ENCODE results near the gene MTERF1.

MTERF1 gene

GRCh38 chr7:91916051-91916440 is 35.5 kb upstream of the MTERF1 start:
- Histone ChIP-seq H3K27ac (peak overlapping the region; percentile 18), H3K27me3 (replicated peaks) (no peaks in the 10 kb centered on the region), H3K4me3 (ENCODE audit: low read depth, low read length) (no peak overlapping the region), H3K36me3 (replicated peaks) (no peaks in the 10 kb centered on the region)
- no peak for TF ChIP-seq CTCF (IDR thresholded peaks at IDR 0.05; ENCODE audit: low read depth, low read length, missing control alignments)
- in situ Hi-C loops (cut with HindIII; ENCODE audit: low pct_ligation_motif_present, low sequenced_read_pairs), result no loop called here
- no peak for DNase-seq

- Histone ChIP-seq H3K36me3 (replicated peaks) (no peaks in the 10 kb centered on the region), H3K27ac (peak overlapping the region; percentile 18), H3K4me3 (ENCODE audit: low read depth, low read length) (no peak overlapping the region), H3K27me3 (replicated peaks) (no peaks in the 10 kb centered on the region)
- in situ Hi-C loops (cut with HindIII; ENCODE audit: low pct_ligation_motif_present, low sequenced_read_pairs), result no loop called here
- peak; percentile 33 for DNase-seq
- TF ChIP-seq CTCF (IDR thresholded peaks at IDR 0.05; ENCODE audit: low read depth, low read length, missing control alignments), result no peak
These were observed 35.0 kb upstream of the MTERF1 start for GRCh38 chr7:91915401-91916050.

GRCh38 chr7:91913612-91914011 is 33.1 kb upstream of the MTERF1 start:
- in situ Hi-C loops (cut with HindIII; ENCODE audit: low pct_ligation_motif_present, low sequenced_read_pairs), result no loop called here
- no peak for TF ChIP-seq CTCF (IDR thresholded peaks at IDR 0.05; ENCODE audit: low read depth, low read length, missing control alignments)
- H3K4me3 ChIP-seq (ENCODE audit: low read depth, low read length), result no peak overlapping the region
- no peaks in the 10 kb centered on the region for H3K36me3 ChIP-seq (replicated peaks)
- H3K27ac ChIP-seq, result peak overlapping the region; percentile 47
- peak; percentile 82 for DNase-seq
- H3K27me3 ChIP-seq (replicated peaks), result no peaks in the 10 kb centered on the region

- Histone ChIP-seq H3K27ac (peak overlapping the region; percentile 47), H3K36me3 (replicated peaks) (no peaks in the 10 kb centered on the region), H3K27me3 (replicated peaks) (no peaks in the 10 kb centered on the region), H3K4me3 (ENCODE audit: low read depth, low read length) (no peak overlapping the region)
- DNase-seq, result no peak
- in situ Hi-C loops (cut with HindIII; ENCODE audit: low pct_ligation_motif_present, low sequenced_read_pairs), result no loop called here
- TF ChIP-seq CTCF (IDR thresholded peaks at IDR 0.05; ENCODE audit: low read depth, low read length, missing control alignments), result no peak
These were observed 32.0 kb upstream of the MTERF1 start for GRCh38 chr7:91912494-91912893.

GRCh38 chr7:91911121-91911520 is 30.6 kb upstream of the MTERF1 start:
- Histone ChIP-seq H3K27ac (no peak overlapping the region), H3K36me3 (replicated peaks) (no peaks in the 10 kb centered on the region), H3K4me3 (ENCODE audit: low read depth, low read length) (no peak overlapping the region), H3K27me3 (replicated peaks) (no peaks in the 10 kb centered on the region)
- DNase-seq, result no peak
- no peak for TF ChIP-seq CTCF (IDR thresholded peaks at IDR 0.05; ENCODE audit: low read depth, low read length, missing control alignments)
- in situ Hi-C loops (cut with HindIII; ENCODE audit: low pct_ligation_motif_present, low sequenced_read_pairs), result no loop called here

GRCh38 chr7:91910171-91910570 is 29.7 kb upstream of the MTERF1 start:
- H3K36me3 ChIP-seq (replicated peaks), result no peaks in the 10 kb centered on the region
- no peak overlapping the region for H3K27ac ChIP-seq
- H3K27me3 ChIP-seq (replicated peaks), result no peaks in the 10 kb centered on the region
- TF ChIP-seq CTCF (IDR thresholded peaks at IDR 0.05; ENCODE audit: low read depth, low read length, missing control alignments), result no peak
- H3K4me3 ChIP-seq (ENCODE audit: low read depth, low read length), result no peak overlapping the region
- DNase-seq, result no peak
- in situ Hi-C loops (cut with HindIII; ENCODE audit: low pct_ligation_motif_present, low sequenced_read_pairs), result no loop called here

Data from brain microvascular endothelial cell (primary cell).